Superior temporal gyrus (tissue), 1 donor: ENCODE results near the gene ABCE1.

Experiments
- DNase-seq: peaks from one replicate; pipeline ENCODE4 v3.0.0-alpha.2; 2016; ENCODE audit errors: extremely low spot score

The ABCE1 gene

DNA sequence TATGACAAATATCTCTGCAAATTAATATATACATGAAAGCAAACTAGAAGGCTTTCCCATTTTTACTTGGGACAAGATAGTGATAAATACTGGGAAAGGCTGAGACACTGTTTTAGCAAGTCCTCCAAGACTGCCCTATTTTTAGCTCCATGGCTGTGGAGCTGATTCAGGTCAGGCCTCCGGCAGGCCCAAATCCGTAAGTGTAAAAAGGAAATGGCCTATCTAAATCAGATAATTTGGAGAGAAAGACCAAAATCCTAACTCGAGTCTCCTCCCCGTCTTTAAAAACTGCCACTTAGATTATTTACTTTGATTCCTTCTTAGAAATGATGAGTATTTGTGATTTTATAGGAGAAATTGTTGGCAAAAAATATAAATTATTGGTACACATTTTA lies 79.4 kb downstream of the ABCE1 start:
- DNase-seq, result no peak

- DNase-seq, result peak; percentile 48
Observed at GRCh38 chr4:145177906-145178538, 79.9 kb downstream of the ABCE1 start.

DNA sequence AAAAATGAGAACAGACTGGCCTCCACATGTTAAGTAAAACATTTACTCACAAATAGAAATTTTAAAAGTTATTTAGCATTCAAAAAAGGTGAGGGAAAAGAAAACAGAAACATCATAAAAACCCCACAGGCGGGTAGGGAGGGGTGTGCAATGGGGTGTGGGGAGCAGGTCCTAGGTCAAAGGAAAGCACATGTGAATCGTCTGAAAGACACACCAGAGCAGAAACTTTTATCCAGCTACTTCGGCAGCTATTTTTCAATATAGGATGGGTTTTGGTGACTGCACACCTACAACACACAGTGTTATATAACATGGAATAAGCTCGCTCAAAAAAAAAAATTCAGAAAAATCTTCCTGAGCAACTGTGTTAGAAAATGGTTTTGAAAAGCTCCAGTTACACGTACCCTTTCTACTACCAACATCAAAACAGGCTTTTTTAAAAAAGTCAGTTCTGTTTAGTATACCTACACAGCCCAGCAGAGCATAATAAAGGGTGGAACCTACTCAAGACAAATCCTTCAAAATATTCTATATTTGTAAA lies 80.7 kb downstream of the ABCE1 start:
- DNase-seq, result peak; percentile 65
